NCI-H774 (cell line): ENCODE results near the gene KRTAP5-6.
"Not testable (repeated sequence)": the region's sequence is repeated elsewhere in the genome, so short reads cannot be mapped to it uniquely, and the experiment has no call there.

Experiments used
- DNase-seq: peaks from one replicate; lab custom pipeline; 2025; lab: John Stamatoyannopoulos, UW

The KRTAP5-6 gene

GRCh38 chr11:1683904-1684572 lies 13.0 kb upstream of the KRTAP5-6 start:
- not testable (repeated sequence) for DNase-seq

GRCh38 chr11:1684886-1685874 lies 11.8 kb upstream of the KRTAP5-6 start:
- not testable (repeated sequence) for DNase-seq

- not testable (repeated sequence) for DNase-seq
These were observed 10.8 kb upstream of the KRTAP5-6 start for GRCh38 chr11:1686220-1686619.

GRCh38 chr11:1688336-1688947 lies 8.6 kb upstream of the KRTAP5-6 start:
- not testable (repeated sequence) for DNase-seq

GRCh38 chr11:1689250-1690166 lies 7.5 kb upstream of the KRTAP5-6 start:
- not testable (repeated sequence) for DNase-seq

- DNase-seq, result no peak
These were observed 6.6 kb upstream of the KRTAP5-6 start for GRCh38 chr11:1690167-1691025.

GRCh38 chr11:1691026-1691877 lies 5.7 kb upstream of the KRTAP5-6 start:
- no peak for DNase-seq

- no peak for DNase-seq
These were observed 4.9 kb upstream of the KRTAP5-6 start for GRCh38 chr11:1691878-1692707.

GRCh38 chr11:1692708-1693326 lies 4.2 kb upstream of the KRTAP5-6 start:
- DNase-seq, result no peak

GRCh38 chr11:1693327-1694063 lies 3.5 kb upstream of the KRTAP5-6 start:
- DNase-seq, result peak; percentile 37

GRCh38 chr11:1694064-1694845 lies 2.7 kb upstream of the KRTAP5-6 start:
- DNase-seq, result peak; percentile 67

GRCh38 chr11:1694846-1695547 lies 2.0 kb upstream of the KRTAP5-6 start:
- DNase-seq, result no peak

- no peak for DNase-seq
These were observed 1.4 kb upstream of the KRTAP5-6 start for GRCh38 chr11:1695548-1696108.

- DNase-seq, result no peak
These were observed 2.8 kb downstream of the KRTAP5-6 start for GRCh38 chr11:1699771-1700170.

- no peak for DNase-seq
These were observed 4.3 kb downstream of the KRTAP5-6 start for GRCh38 chr11:1701091-1701807.
